ENCODE data around the gene DMAP1. TPM values are rescaled to one million over a fixed set of nuclear protein-coding genes. Genes with fewer than 3 reads are reported as not detected.

Gene DMAP1
- total RNA-seq, 2 donors from 2014 or later = 23.6 to 25.4 TPM

DNA sequence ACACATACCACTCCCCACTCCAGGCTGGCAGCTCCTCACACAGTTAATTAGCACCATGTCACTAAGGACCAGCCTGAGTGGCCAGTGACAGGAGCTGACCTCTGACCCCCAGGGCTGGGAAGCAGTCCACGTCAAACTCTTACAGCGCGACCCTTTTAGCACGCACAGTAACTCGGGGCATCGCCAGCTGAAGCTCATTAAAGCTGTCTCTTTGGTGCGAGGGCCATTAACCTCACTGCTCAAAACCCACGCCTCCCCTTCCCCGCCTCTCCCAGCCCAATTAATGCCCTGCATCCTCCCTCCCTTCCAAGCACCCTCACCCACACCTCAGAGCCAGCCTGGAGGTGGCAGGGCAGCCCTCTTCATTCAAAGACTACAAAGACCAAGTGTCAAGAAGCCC, 31.7 kb downstream of the DMAP1 start:
- DNase-seq = no peak
- no peak for ATAC-seq
- intact Hi-C loops (cut with DNase I) = loop anchor here in 1 of 2 donors (2.0 kb wide), 1 partner anchor 48 kb away; no protein-coding TSS in a partner anchor

DNA sequence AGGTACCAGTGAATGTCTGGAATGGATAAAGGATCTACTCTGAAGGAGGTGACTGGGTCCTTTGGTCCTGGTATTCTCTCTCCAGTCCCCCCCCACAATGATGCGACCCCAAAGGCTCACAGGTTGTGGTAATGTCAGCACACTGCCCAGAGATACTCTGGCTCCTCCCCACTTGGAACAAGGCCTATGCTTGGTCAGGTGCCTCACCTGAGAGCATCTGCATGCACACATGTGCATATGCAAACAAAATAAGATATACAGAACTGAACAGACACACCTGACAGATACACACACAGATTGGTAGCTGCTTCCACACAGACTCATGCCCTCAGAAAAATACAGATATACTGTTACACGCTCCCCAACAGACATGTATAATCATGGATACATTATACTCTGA, 33.5 kb downstream of the DMAP1 start:
- DNase-seq (no peak), ATAC-seq (no peak)
- intact Hi-C loops (cut with DNase I) = no loop called here

DNA sequence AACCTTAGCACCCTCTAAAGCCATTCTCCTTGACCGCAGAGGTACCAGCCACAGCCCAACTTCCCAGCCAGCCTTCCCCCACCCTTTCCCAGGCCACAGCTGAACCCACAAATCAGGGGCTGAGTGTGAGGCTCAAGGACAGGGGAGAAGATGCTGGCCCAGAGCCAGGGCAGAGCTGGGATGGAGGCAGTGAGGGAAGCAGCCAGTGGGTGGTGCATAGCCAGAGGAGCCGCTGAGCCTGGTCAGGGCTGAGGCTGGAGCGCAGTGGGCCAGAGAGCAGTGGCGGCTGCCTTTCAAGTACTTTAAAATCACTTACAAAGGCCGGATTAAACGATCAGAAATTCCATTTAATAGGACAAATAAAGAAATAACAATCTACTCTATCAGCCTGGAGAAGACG, 36.3 kb downstream of the DMAP1 start:
- peak; percentile 75 for DNase-seq
- ATAC-seq = peak; percentile 71 to 76
- intact Hi-C loops (cut with DNase I) = no loop called here

DNA sequence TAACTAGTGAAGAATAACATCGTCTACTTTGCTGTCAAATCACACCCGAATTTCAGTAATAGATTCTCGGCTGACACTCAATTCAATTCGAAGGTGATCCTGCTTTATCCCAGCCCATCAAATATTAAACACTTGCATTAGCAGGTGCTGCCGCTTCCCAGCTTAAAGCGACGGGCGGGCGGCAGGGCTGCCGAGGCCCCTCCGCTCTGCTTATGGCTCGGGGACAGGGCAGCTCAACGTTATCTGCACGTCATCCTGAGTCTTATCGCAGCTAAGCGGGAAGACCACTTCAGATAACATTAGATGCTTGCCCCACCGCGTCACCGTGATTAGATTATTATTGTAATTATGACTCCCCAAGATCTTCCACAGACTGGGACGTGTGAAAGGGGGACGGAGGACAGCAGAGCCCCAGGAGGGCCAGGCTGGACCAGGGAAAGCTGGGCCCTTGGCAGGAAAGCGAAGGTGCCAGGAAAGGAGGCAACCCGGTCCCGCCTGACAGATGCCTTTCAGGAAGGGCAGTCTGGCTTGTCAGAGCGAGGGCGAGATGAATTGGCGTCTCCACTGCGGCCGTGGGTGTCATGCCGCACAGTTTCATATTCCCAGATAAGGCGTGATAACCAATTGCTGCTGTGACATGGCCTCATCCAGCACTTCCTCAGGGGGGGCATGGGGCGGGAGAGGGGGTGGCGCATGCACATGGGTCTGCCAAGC, 37.0 kb downstream of the DMAP1 start:
- ATAC-seq = peak; percentile 85 to 89
- intact Hi-C loops (cut with DNase I) = no loop called here
- peak; percentile 74 for DNase-seq

DNA sequence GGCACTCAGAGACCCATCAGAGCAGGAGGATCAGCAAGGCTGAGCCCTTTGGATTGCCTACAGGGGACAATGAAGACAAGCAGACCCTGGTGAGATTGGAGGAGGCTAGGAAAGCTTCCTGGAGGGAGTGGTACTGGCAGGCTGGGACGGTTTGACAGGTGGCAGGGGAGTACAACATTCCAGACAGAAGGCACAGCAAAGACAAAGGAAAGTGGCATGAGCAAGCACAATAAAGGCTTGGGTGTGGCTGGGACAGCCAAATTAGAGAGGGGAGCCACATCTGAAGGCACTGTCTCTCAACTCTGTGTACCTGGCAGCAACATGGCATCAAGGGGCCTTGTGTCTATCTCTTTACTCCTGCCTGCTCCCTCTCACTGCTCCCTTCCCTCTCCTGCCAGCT, 38.2 kb downstream of the DMAP1 start:
- no peak for DNase-seq
- no peak for ATAC-seq
- intact Hi-C loops (cut with DNase I) = no loop called here

DNA sequence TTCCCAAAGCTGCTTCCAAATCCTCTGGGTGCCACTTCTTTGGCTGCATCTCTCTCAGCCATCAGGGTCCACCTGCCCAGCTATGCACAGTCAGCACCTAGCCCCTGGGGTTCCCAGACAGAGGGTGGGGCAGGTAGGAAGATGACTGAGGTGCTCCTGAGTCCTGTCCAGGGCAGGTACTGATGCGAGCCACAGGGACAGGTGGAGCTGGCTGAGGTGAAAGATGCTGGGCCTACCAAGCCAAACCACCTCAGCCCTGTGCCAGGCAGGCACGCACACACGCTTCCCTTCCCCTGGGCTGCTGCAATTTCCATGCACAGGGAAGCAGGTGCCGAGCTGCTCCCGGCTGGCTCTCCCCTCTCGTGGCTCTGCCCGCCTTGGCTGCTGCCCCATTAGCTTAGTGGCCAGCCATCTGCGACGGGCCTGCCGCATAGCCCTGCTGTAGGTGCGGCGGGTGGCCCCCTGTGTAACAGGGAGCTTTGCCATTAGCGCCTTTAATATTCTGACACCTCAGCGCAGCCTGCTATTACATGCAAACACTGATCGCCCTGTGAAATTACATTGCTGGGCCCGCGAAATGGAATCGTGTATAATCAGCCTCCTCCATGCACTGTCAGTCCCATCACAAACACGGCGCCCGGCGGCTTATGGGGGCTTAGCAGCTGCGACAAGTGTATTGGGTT, 38.9 kb downstream of the DMAP1 start:
- ATAC-seq = no peak
- no peak for DNase-seq
- intact Hi-C loops (cut with DNase I) = no loop called here

DNA sequence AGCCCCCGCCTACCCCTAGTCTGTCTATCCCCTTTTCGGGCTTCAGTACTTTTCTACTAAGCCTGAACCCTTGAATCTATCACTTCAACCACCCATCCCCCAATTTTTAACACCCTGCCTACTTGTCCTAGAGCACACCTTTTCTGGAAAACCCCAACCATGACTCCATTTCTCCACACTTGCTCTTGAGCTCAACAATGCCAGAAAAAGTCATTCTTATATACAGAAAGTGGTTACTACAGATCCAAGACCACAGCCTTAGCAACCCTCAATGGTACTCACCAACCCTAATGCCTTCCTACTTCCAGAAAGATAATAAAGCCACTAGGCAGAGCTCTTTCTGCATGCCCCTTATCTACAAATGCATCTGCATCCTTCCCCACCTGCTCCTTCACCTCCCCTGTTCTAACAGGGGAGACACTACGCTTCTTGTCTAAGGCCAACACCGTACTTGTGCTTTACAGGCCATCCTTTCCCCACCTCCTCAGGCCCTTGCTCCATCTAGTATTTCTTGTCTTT, 41.2 kb downstream of the DMAP1 start:
- no peak for ATAC-seq
- intact Hi-C loops (cut with DNase I) = no loop called here

DNA sequence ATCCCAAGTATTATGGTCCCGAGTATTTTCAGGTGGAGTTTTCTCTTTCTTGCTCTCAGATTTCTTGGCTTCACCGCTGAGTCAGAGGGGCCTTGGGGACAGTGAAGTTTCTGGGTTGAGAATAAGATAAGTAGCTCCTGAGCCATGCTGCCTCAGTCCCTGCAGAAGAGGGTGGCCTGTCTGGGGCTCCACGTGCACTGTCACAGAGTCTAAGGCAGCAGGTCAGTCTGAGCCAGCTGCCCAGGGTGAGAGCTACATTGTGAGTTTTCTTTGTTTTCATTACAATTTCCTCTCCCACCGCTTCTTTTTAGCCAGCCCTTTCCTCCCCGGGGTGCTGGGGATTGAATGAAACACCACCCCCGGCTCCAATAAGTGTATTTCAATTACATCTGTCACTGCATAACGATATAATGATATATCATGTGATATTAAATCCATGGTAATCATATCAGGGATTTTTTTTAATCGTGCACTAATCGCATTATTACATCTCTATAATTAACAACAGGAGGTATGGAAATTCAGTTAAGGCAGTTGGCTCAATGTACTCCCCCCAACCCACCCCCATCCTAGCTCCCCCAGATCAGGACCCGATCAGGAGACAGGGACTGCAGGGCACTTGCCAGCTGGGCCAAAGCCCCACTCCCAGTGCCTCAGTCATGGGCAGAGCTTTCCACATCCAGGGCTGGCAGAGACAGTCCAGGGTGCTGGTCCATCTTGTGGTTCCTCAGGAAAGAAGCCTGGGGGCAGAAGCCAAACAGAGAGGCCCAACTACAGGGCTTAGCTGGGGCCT, 43.7 kb downstream of the DMAP1 start:
- no peak for ATAC-seq
- DNase-seq = no peak
- intact Hi-C loops (cut with DNase I) = no loop called here

More for the DNA sequence above, 41.2 kb downstream of the DMAP1 start:
- DNase-seq = no peak

DNA sequence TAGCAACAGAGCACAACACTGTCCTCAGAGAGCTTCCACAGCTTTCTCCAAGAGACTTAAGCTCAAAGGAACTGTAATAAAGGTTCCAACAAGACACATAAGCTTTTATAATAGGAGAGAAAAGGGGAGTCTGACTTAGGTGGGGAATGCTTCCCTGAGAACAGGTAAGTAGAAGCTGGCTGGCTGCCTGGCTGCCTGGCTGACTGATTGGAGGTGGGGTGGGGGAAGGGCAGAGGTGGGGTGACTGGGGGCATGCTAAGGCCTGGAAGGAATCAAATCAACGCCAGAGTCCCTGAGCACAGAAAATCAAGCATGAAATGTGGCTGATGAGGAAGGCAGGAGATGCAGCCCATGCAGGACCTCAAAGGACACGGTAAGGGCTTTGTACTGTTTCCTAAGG, 45.8 kb downstream of the DMAP1 start:
- ATAC-seq (no peak), DNase-seq (no peak)
- intact Hi-C loops (cut with DNase I) = no loop called here

DNA sequence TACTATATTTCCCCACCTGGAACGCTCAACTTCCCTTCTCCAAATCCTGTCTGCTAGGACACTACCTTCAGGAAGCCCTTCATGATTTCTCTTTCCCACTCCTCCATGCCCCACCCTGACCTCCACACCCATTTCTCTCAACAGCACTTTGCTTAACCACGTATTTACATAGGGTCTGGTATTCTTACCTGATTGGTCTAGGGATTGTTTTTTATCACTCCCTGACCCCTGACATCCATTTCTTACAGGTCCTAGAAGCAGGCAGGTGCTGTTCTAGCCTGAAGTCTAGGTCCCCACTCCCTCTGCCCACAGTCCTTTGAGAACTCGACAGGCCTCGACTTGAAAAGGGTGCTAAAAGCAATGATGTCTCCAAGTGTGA, 47.5 kb downstream of the DMAP1 start:
- no peak for DNase-seq

DNA sequence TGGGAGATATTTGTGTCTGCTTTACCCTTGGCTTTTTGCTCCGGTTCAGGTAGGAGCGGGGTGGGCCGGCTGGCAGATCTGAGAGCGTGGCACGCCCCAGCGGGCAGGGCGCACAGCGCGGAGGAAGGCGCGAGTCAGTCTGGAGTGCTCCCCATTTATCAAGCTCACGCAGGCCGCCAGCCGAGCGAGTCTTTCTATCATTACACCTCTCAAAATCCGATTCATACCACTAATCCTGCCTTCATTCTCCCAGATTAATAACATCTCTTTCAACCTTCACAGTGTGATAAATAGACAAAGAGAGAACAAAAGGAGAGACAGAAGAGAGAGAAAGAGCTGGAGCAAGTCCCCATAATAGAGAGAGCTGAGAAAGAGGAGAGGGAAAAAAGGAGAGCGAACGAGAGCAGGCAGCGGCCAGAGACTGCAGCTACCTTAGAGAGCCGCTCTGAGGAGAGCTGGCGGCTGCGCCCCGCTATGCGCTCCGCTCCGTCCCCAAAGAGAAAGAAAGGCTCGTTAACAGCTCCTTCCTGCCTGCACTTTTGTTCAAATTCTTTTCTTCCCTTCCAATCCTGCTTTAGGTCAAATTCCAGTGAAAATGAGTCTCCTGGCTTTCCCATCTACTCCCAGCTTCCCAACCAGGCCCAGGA, 48.0 kb downstream of the DMAP1 start:
- ATAC-seq (no peak), DNase-seq (no peak)
- intact Hi-C loops (cut with DNase I) = no loop called here

More for the DNA sequence above, 47.5 kb downstream of the DMAP1 start:
- no peak for ATAC-seq
- intact Hi-C loops (cut with DNase I) = no loop called here

DNA sequence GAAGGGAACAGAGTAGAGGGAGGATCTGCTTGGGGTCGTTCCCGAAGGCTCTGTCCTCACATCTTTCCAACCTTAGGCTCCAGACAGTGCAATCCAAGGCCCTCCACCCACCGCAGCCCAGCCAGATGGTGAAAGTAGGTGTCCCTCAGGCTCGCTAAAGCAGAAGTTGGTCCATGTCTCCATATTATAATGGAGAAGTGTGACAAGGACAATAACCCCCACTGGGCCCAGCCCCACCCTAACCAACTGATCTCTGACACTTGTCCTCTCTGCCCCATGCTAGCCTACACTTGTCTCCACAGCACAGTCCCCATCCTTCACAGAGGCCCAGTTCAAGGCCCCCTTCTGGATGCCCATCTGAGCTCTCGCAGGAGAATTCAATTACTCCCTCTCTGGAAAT, 48.7 kb downstream of the DMAP1 start:
- ATAC-seq (no peak), DNase-seq (no peak)
- intact Hi-C loops (cut with DNase I) = no loop called here

DNA sequence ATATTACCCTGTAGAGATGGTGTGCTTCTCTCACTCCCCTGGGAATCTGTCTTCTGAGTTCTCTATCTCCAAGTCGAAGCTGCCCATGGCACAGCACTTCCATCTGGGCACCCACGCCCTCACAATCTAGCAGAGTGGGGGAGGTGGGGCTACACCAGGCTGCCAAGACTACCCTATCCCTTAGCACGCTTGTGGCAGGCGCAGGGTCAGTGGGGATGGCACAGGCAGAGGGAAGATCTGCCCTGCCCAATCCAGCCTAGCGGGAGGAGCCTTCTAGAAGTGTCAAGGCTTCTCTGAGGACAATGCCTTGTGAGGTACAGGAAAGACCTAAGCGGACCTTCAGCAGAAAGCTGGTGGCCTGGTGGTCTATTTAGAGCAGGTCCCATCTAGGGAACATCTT, 49.1 kb downstream of the DMAP1 start:
- intact Hi-C loops (cut with DNase I) = no loop called here
- ATAC-seq = no peak
- no peak for DNase-seq

DNA sequence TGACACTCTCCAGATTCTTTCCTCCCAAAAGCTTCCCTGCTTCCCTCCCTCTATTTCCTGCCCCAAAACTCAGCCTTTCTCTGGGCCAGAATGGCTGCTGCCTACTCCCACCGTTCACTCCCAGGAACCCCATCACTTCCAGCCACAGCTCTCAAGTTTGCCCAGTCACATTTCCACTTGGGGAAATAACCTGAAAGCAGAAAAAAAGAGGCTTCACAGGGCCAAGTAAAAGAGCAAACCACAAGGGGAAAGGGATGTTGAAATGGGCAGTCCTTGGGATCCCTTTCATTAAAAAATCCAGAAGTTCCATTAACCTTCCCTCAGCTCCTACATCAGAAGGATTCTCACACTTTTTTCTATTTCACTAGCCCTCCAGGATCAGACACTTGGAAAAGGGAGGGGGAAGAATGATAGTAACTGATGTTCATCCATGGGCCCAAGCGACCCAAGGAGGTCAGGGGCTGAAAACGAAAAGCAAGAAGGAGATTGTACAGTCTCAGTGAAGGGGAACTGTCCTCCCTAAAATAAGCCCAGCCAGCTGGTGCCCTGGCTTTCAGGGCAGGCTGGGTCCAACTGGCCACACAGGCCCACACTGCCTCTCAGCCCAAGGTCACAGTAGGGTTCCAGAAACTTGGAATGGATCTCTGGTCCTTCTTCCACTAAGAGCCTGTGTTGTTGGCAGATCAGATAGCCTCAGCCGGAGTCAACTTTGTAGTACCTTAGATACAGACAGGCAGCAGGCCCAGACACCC, 49.7 kb downstream of the DMAP1 start:
- DNase-seq (no peak), ATAC-seq (no peak)
- intact Hi-C loops (cut with DNase I) = no loop called here

DNA sequence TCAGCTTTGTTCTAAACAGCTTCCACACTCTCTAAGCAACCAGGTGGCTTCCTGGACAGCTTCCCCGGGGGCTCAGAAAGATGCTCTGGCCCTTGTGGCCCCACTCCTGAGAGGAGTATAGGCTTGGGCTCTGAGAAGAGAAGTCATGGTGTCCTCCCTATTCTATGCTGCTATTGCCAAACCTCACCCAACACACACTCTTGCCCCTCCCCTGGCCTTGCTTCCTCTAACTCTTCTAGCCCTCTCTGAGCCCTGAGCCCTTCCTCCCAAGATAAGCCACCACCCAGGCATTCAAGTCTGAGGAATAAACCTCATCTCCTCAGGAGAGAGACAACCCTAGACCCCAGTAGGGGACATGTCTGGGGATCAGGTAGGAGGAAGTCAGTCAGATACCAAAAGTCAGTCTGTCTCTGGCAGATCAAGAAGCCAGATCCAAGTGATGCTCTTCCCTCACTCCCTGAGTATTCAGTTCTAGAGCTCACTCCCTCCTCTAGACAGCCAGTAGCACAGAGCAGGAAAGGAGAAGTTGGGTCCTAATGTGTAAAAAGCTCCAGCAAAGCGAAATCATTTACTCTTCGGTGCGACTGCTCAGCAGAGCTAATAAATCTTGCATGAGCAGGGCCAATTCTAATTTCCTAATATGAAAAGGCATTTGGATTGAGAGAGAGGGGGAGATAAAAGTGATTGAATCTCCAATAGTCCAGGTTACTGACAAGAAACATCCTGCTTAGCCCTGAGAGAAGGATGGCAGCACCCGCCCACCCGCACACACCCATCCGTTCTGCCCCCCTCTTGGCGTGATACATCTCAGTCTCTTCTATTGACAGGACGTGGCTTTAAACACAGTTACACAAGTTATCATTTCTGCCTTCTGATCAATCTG, 50.5 kb downstream of the DMAP1 start:
- intact Hi-C loops (cut with DNase I) = no loop called here
- peak in 1 of 2 donors; percentile 35 for ATAC-seq

DNA sequence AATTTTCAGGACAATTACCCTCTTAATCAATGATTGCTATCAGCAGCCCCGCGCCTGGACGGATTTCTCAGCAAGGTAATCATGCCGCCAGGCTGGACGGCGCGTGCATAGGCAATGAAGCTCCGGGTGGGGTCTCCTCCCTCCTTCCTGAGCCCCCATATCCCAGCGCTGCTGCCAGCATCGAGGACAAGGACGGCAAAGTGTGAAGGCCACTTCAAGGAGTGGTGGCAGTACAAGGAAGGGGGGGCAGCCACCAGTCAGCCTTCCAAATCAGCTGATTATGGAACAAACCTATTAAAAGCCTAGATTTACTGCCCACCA, 51.1 kb downstream of the DMAP1 start:
- intact Hi-C loops (cut with DNase I) = no loop called here
- DNase-seq = no peak
- no peak for ATAC-seq

More for the DNA sequence above, 50.5 kb downstream of the DMAP1 start:
- DNase-seq = no peak

DNA sequence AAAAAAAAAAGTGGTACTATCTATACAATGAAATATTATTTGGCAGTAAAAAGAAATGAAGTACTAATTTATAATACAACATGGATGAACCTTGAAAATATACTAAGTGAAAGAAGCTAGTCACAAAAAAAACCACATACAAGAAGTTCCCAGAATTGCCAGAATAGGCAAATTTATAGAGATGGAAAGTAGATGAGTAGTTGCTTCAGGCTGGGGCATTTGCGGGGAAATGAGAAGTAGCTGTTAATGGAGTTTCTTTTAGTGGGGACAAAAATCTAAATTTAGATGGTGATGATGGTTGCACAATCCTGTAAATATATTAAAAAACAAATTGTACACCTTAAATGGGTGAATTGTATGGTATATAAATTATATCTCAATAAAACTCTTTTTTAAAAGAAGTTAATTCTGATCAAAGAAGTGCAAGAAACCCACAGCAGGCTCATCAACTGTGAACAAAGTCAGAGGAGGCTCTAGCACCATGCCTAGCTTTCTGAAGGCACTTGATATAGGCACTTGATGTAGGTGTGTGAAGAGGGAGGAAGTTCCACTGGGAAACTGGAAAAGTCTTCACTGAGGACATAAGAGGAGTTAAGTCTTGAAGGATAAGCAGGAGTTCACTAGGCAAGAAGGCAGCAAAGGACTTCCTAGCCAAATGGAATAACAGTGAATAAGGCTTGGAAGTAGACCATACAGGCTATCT, 52.5 kb downstream of the DMAP1 start:
- intact Hi-C loops (cut with DNase I) = no loop called here
- ATAC-seq (no peak), DNase-seq (no peak)
